Breast epithelium (tissue), 3 donors: ENCODE data around the gene ZNF488.

ENCODE experiments used
- CTCF ChIP-seq, 3 donors: fragments of 450-650 bp; IDR thresholded peaks; one replicate each; pipeline ENCODE4 v1.5.1; 2016 to 2017; ENCODE audit warnings: antibody characterized with exemption in 3 of 3, mild to moderate bottlenecking in 3 of 3, moderate library complexity in 3 of 3
- POLR2A ChIP-seq: fragments of 450-650 bp; IDR thresholded peaks from one replicate; pipeline ENCODE4 v1.6.1; 2016; ENCODE audit warnings: antibody characterized with exemption, mild to moderate bottlenecking, moderate library complexity

- TF ChIP-seq CTCF (IDR thresholded peaks at IDR 0.05) (no peak), POLR2A (no peak)
Observed at GRCh38 chr10:47334466-47335295, 49.4 kb downstream of the ZNF488 start.
